GM23248 (cell line): ENCODE measurements around the gene GET3.
"Not testable (repeated sequence)": the region's sequence is repeated elsewhere in the genome, so short reads cannot be mapped to it uniquely, and the experiment has no call there.

ENCODE experiments used
- EZH2 ChIP-seq: fragments of 200-600 bp; sonication (generic); IDR thresholded peaks from 2 replicates; pipeline ENCODE4 v1.6.1; 2018; ENCODE audit warnings: antibody characterized with exemption, mild to moderate bottlenecking; ENCODE audit not compliant: insufficient read depth, poor library complexity, severe bottlenecking
- EZH2phosphoT487 ChIP-seq: fragments of 200-600 bp; sonication (generic); IDR thresholded peaks from 2 replicates; pipeline ENCODE4 v1.6.1; 2018; ENCODE audit warnings: antibody characterized with exemption, moderate library complexity, mild to moderate bottlenecking, low read depth; ENCODE audit not compliant: insufficient read depth

- TF ChIP-seq EZH2phosphoT487, EZH2: not testable (repeated sequence)
Observed at GRCh38 chr19:12713304-12713703, 24.0 kb upstream of the GET3 start.
